ENCODE results near the gene TRIM41. TPM values are rescaled to one million over a fixed set of nuclear protein-coding genes. Genes with fewer than 3 reads are reported as not detected.

The TRIM41 gene
- total RNA-seq (2022; extraction: Qiagen RNA extraction; ENCODE audit: low read depth) = 21.5 to 29.5 TPM (median 28.7 TPM) in 5 replicates

GRCh38 chr5:181223058-181223728, at the start of gene TRIM41:
Gene TRIM41, plus strand, starts transcription at chr5:181223281. Its CDS starts 719 bp downstream, at chr5:181224000.

GRCh38 chr5:181204826-181205760, 18.0 kb upstream of the TRIM41 start, which contains the start of gene TRIM7:
Gene TRIM7, minus strand, starts transcription at chr5:181205196. Its CDS starts 86 bp downstream, at chr5:181205110.

GRCh38 chr5:181243564-181244343, 20.7 kb downstream of the TRIM41 start, which contains the start of gene RACK1:
Gene RACK1, minus strand, starts transcription at chr5:181243906. Its CDS starts 106 bp downstream, at chr5:181243800.

GRCh38 chr5:181260720-181261319, 37.7 kb downstream of the TRIM41 start, which contains the start of gene TRIM52:
Gene TRIM52, minus strand, starts transcription at chr5:181261143. Its CDS starts 330 bp downstream, at chr5:181260813.

Other genes with a start within 250 kb of the TRIM41 start
- not detected in 5 replicates for gene BTNL3, start 234.4 kb upstream of the TRIM41 start, total RNA-seq (2022; extraction: Qiagen RNA extraction; ENCODE audit: low read depth)
- 0.19 to 1.0 TPM (median 0.72 TPM) in 5 replicates for gene BTNL9, start 183.0 kb upstream of the TRIM41 start, total RNA-seq (2022; extraction: Qiagen RNA extraction; ENCODE audit: low read depth)
- gene OR2V1, start 92.1 kb upstream of the TRIM41 start, total RNA-seq (2022; extraction: Qiagen RNA extraction; ENCODE audit: low read depth) = not detected in 5 replicates
- not detected in 5 replicates for gene OR2V2, start 75.7 kb upstream of the TRIM41 start, total RNA-seq (2022; extraction: Qiagen RNA extraction; ENCODE audit: low read depth)
- 27.8 to 44.8 TPM (median 42.6 TPM) in 5 replicates for gene TRIM7, start 18.1 kb upstream of the TRIM41 start, total RNA-seq (2022; extraction: Qiagen RNA extraction; ENCODE audit: low read depth)
- gene RACK1, start 20.6 kb downstream of the TRIM41 start, total RNA-seq (2022; extraction: Qiagen RNA extraction; ENCODE audit: low read depth) = 3,139 to 3,838 TPM (median 3,319 TPM) in 5 replicates
- gene TRIM52, start 37.9 kb downstream of the TRIM41 start, total RNA-seq (2022; extraction: Qiagen RNA extraction; ENCODE audit: low read depth) = 4.0 to 6.8 TPM (median 6.0 TPM) in 5 replicates
- not detected in 5 replicates for gene OR4F3, start 144.0 kb downstream of the TRIM41 start, total RNA-seq (2022; extraction: Qiagen RNA extraction; ENCODE audit: low read depth)